ENCODE data around the gene GJB1. TPM values are rescaled to one million over a fixed set of nuclear protein-coding genes. Genes with fewer than 3 reads are reported as not detected.

GJB1 gene
- total and polyA plus RNA-seq, 9 of the 15 experiments (the other 6 are each of a cell fraction or from before 2014, with no cell fraction given) = 0.11 TPM; not detected in 8

DNA sequence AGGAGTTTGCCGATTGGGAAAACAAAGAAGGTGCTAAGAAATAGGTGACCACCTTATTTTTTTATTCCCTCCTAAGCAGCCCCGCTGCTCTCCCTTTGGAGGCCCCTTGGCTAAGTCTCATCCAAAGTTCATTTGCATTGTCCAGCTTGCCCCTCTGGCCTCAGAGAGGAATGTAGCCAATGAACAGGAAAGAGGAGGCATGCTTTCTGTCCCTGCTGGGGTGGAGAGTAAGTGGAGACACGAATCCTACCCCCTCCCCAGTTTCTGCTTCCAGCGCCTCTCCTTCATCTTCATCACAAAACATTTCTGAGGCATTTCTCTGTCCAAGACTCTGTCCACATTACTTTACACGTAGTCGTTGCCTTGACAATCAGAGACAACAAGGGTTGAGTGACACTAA, 39.7 kb upstream of the GJB1 start (continued):
- TF ChIP-seq, protein P1, sequence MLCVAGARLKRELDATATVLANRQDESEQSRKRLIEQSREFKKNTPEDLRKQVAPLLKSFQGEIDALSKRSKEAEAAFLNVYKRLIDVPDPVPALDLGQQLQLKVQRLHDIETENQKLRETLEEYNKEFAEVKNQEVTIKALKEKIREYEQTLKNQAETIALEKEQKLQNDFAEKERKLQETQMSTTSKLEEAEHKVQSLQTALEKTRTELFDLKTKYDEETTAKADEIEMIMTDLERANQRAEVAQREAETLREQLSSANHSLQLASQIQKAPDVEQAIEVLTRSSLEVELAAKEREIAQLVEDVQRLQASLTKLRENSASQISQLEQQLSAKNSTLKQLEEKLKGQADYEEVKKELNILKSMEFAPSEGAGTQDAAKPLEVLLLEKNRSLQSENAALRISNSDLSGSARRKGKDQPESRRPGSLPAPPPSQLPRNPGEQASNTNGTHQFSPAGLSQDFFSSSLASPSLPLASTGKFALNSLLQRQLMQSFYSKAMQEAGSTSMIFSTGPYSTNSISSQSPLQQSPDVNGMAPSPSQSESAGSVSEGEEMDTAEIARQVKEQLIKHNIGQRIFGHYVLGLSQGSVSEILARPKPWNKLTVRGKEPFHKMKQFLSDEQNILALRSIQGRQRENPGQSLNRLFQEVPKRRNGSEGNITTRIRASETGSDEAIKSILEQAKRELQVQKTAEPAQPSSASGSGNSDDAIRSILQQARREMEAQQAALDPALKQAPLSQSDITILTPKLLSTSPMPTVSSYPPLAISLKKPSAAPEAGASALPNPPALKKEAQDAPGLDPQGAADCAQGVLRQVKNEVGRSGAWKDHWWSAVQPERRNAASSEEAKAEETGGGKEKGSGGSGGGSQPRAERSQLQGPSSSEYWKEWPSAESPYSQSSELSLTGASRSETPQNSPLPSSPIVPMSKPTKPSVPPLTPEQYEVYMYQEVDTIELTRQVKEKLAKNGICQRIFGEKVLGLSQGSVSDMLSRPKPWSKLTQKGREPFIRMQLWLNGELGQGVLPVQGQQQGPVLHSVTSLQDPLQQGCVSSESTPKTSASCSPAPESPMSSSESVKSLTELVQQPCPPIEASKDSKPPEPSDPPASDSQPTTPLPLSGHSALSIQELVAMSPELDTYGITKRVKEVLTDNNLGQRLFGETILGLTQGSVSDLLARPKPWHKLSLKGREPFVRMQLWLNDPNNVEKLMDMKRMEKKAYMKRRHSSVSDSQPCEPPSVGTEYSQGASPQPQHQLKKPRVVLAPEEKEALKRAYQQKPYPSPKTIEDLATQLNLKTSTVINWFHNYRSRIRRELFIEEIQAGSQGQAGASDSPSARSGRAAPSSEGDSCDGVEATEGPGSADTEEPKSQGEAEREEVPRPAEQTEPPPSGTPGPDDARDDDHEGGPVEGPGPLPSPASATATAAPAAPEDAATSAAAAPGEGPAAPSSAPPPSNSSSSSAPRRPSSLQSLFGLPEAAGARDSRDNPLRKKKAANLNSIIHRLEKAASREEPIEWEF (CRISPR knock-in tag; IDR thresholded peaks at IDR 0.05) = no peak
- TF ChIP-seq, protein P2, sequence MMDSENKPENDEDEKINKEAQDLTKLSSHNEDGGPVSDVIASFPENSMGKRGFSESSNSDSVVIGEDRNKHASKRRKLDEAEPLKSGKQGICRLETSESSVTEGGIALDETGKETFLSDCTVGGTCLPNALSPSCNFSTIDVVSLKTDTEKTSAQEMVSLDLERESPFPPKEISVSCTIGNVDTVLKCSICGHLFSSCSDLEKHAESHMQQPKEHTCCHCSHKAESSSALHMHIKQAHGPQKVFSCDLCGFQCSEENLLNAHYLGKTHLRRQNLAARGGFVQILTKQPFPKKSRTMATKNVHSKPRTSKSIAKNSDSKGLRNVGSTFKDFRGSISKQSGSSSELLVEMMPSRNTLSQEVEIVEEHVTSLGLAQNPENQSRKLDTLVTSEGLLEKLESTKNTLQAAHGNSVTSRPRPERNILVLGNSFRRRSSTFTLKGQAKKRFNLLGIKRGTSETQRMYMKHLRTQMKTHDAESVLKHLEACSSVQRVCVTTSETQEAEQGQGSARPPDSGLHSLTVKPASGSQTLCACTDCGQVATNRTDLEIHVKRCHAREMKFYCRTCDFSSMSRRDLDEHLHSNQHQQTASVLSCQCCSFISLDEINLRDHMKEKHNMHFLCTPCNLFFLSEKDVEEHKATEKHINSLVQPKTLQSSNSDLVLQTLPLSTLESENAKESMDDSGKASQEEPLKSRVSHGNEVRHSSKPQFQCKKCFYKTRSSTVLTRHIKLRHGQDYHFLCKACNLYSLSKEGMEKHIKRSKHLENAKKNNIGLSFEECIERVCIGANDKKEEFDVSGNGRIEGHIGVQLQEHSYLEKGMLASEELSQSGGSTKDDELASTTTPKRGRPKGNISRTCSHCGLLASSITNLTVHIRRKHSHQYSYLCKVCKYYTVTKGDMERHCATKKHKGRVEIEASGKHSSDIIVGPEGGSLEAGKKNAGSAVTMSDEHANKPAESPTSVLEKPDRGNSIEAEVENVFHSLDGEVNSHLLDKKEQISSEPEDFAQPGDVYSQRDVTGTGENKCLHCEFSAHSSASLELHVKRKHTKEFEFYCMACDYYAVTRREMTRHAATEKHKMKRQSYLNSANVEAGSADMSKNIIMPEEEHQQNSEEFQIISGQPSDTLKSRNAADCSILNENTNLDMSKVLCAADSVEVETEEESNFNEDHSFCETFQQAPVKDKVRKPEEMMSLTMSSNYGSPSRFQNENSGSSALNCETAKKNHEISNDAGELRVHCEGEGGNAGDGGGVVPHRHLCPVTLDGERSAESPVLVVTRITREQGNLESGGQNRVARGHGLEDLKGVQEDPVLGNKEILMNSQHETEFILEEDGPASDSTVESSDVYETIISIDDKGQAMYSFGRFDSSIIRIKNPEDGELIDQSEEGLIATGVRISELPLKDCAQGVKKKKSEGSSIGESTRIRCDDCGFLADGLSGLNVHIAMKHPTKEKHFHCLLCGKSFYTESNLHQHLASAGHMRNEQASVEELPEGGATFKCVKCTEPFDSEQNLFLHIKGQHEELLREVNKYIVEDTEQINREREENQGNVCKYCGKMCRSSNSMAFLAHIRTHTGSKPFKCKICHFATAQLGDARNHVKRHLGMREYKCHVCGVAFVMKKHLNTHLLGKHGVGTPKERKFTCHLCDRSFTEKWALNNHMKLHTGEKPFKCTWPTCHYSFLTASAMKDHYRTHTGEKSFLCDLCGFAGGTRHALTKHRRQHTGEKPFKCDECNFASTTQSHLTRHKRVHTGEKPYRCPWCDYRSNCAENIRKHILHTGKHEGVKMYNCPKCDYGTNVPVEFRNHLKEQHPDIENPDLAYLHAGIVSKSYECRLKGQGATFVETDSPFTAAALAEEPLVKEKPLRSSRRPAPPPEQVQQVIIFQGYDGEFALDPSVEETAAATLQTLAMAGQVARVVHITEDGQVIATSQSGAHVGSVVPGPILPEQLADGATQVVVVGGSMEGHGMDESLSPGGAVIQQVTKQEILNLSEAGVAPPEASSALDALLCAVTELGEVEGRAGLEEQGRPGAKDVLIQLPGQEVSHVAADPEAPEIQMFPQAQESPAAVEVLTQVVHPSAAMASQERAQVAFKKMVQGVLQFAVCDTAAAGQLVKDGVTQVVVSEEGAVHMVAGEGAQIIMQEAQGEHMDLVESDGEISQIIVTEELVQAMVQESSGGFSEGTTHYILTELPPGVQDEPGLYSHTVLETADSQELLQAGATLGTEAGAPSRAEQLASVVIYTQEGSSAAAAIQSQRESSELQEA (IDR thresholded peaks at IDR 0.05; ENCODE audit: low read depth) = no peak
- no peak for TF ChIP-seq CHCHD3 (CRISPR knock-in tag; IDR thresholded peaks at IDR 0.05)
- TF ChIP-seq ZFX (CRISPR knock-in tag; IDR thresholded peaks at IDR 0.05) = no peak
- TF ChIP-seq PYGO2 (tag; IDR thresholded peaks at IDR 0.05) = no peak

Data from K562 (cell line).